Gastrocnemius medialis (tissue), 4 donors: Measurements from ENCODE around the gene CCDC85C.

Source experiments
- POLR2A ChIP-seq, 2 donors: fragments of 450-650 bp; IDR thresholded peaks; one replicate each; pipeline ENCODE4 v1.6.1; 2017; ENCODE audit warnings: antibody characterized with exemption in 2 of 2, mild to moderate bottlenecking in 2 of 2, moderate library complexity in 2 of 2
- TF ChIP-seq, protein P1 (sequence below), 5 experiments: fragments of 450-650 bp in 3 of 5; fragments of 200-600 bp in 2 of 5; sonication (generic) in 2 of 5; IDR thresholded peaks in 4 of 5; conservative IDR thresholded peaks in 1 of 5; 1 replicate in 4 of 5; 2 replicates in 1 of 5; pipeline ENCODE4 v1.5.1; 2016 to 2019; ENCODE audit warnings: antibody characterized with exemption in 5 of 5, mild to moderate bottlenecking in 3 of 5, moderate library complexity in 3 of 5

DNA sequence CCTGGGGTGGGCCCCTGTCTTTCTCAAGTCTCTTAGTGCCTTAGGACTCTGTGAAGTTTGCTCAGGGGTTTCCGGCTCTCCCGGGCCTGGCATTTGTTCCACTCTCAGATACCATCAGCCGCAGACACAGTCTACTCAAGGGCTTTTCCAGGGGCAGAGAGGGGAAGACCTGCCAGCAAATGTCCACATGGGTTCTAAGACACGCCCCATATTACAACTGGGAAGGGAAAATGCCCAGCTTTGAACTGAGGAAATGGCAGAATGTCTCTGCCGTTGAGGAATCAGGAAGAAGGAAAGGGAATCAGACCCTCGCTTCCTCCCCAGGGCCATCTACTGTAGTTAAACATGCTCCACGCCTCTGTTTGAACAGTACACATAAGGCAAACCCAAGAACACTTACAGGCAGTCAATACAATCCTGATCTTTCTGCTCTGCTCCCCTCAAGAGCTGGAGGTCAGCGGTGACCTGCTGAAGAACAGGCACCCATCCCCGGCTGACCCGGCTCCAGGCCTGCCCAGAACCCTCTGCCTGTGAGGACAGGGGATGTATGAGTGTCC lies 7.9 kb downstream of the CCDC85C start:
- TF ChIP-seq, protein P1, sequence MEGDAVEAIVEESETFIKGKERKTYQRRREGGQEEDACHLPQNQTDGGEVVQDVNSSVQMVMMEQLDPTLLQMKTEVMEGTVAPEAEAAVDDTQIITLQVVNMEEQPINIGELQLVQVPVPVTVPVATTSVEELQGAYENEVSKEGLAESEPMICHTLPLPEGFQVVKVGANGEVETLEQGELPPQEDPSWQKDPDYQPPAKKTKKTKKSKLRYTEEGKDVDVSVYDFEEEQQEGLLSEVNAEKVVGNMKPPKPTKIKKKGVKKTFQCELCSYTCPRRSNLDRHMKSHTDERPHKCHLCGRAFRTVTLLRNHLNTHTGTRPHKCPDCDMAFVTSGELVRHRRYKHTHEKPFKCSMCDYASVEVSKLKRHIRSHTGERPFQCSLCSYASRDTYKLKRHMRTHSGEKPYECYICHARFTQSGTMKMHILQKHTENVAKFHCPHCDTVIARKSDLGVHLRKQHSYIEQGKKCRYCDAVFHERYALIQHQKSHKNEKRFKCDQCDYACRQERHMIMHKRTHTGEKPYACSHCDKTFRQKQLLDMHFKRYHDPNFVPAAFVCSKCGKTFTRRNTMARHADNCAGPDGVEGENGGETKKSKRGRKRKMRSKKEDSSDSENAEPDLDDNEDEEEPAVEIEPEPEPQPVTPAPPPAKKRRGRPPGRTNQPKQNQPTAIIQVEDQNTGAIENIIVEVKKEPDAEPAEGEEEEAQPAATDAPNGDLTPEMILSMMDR (IDR thresholded peaks at IDR 0.05 in 4 of 5, conservative IDR thresholded peaks at IDR 0.05 in 1 of 5): no peak
- no peak for TF ChIP-seq POLR2A (IDR thresholded peaks at IDR 0.05)
